DND-41 (cell line): ENCODE data around the gene MYO1D.

Source experiments
- EZH2 ChIP-seq: IDR thresholded peaks from 3 replicates; pipeline ENCODE4 v1.6.1; 2012; ENCODE audit warnings: borderline replicate concordance, low read depth, mild to moderate bottlenecking, moderate library complexity, low read length, inconsistent platforms; ENCODE audit not compliant: severe bottlenecking
- TF ChIP-seq, protein P1 (sequence below): IDR thresholded peaks from 2 replicates; pipeline ENCODE4 v1.5.1; 2012; ENCODE audit warnings: borderline replicate concordance, low read length, moderate library complexity, mild to moderate bottlenecking; ENCODE audit not compliant: poor library complexity, severe bottlenecking; ENCODE audit errors: extremely low read depth

DNA sequence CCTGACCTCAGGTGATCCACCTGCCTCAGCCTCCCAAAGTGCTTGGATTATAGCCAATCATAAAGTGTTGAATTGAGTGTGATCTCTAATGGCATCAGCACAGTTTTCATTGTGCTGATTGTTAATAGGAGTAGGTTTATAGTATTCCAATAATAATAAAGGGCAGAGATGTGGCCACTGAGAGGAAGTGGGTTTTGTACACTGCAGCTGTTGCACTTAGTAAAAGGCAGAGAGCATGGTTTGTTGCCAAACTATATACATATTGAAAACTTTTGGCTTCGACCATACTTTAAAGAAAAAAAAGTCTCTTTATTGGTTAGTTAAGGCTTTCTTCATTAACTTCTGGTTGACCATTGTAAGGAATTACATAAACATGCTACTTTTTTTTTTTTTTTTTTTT lies 204.2 kb downstream of the MYO1D start:
- no peak for TF ChIP-seq EZH2
- TF ChIP-seq, protein P1, sequence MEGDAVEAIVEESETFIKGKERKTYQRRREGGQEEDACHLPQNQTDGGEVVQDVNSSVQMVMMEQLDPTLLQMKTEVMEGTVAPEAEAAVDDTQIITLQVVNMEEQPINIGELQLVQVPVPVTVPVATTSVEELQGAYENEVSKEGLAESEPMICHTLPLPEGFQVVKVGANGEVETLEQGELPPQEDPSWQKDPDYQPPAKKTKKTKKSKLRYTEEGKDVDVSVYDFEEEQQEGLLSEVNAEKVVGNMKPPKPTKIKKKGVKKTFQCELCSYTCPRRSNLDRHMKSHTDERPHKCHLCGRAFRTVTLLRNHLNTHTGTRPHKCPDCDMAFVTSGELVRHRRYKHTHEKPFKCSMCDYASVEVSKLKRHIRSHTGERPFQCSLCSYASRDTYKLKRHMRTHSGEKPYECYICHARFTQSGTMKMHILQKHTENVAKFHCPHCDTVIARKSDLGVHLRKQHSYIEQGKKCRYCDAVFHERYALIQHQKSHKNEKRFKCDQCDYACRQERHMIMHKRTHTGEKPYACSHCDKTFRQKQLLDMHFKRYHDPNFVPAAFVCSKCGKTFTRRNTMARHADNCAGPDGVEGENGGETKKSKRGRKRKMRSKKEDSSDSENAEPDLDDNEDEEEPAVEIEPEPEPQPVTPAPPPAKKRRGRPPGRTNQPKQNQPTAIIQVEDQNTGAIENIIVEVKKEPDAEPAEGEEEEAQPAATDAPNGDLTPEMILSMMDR = no peak
